H1 (cell line): ENCODE data around the gene MMP28. TPM values are rescaled to one million over a fixed set of nuclear protein-coding genes. Genes with fewer than 3 reads are reported as not detected.

Experiments used
- CTCF ChIA-PET: fragments of 300-600 bp; sonication (Branson Sonifier 250); formaldehyde crosslinking; loops from one replicate; lab custom pipeline; 2021; ENCODE audit not compliant: partially characterized antibody; lab: Charles Lee
- POLR2A ChIA-PET: fragments of 300-600 bp; sonication (Branson Sonifier 250); formaldehyde crosslinking; loops from one replicate; lab custom pipeline; 2021; ENCODE audit warnings: inconsistent platforms; ENCODE audit not compliant: partially characterized antibody; lab: Charles Lee
- DNase-seq, 2 experiments: peaks; one replicate each; pipeline versions ENCODE4 v3.0.0 to v3.0.0-alpha.2; 2010 to 2022; ENCODE audit warnings: low spot score in 2 of 2, low read depth in 1 of 2, mixed read lengths in 1 of 2
- FAIRE-seq: peaks from 2 replicates; lab custom pipeline; 2011; peaks lifted over from hg19 to GRCh38; lab: Jason Lieb, UNC
- H2AFZ ChIP-seq: 2 replicates; pipeline ENCODE4 v1.8.1; 2012; ENCODE audit warnings: low read length, inconsistent platforms
- H2AK5ac ChIP-seq: 2 replicates; pipeline ENCODE4 v1.6.1; 2013; ENCODE audit warnings: low read depth, low read length
- H2BK120ac ChIP-seq: replicated peaks from 2 replicates; pipeline ENCODE3; 2013; ENCODE audit warnings: low read depth, low read length, inconsistent platforms
- H2BK12ac ChIP-seq: 2 replicates; pipeline ENCODE4 v1.6.1; 2013; ENCODE audit warnings: low read depth, low read length
- H2BK15ac ChIP-seq: 2 replicates; pipeline ENCODE4 v1.6.1; 2013; ENCODE audit warnings: low read length
- H2BK20ac ChIP-seq: 2 replicates; pipeline ENCODE4 v1.6.1; 2013; ENCODE audit warnings: low read length
- H2BK5ac ChIP-seq: 2 replicates; pipeline ENCODE4 v1.6.1; 2013; ENCODE audit warnings: low read depth, low read length
- H3K14ac ChIP-seq: 2 replicates; pipeline ENCODE4 v1.6.1; 2013; ENCODE audit warnings: inconsistent platforms; ENCODE audit not compliant: insufficient read length
- H3K18ac ChIP-seq: 2 replicates; pipeline ENCODE4 v1.6.1; 2013; ENCODE audit warnings: low read length; ENCODE audit errors: extremely low read depth
- H3K23ac ChIP-seq: 2 replicates; pipeline ENCODE4 v1.6.1; 2013; ENCODE audit warnings: inconsistent platforms; ENCODE audit not compliant: insufficient read length
- H3K23me2 ChIP-seq: 2 replicates; pipeline ENCODE4 v1.6.1; 2013; ENCODE audit warnings: low read depth, low read length
- H3K27ac ChIP-seq: 2 replicates; pipeline ENCODE4 v1.6.1; 2011; ENCODE audit warnings: low read depth, low read length, inconsistent platforms
- H3K27me3 ChIP-seq, 4 experiments: replicated peaks in 1 of 4; 1 replicate in 1 of 4; 2 replicates in 3 of 4; pipeline versions ENCODE4 v1.6.1 to v1.8.1; 2011 to 2013; ENCODE audit warnings: low read length in 3 of 4, mild to moderate bottlenecking in 3 of 4, inconsistent platforms in 2 of 4, mixed read lengths in 2 of 4, moderate library complexity in 1 of 4; ENCODE audit not compliant: control insufficient read depth in 3 of 4, insufficient read depth in 3 of 4; ENCODE audit errors: extremely low read depth in 1 of 4
- H3K36me3 ChIP-seq, 4 experiments: 2 replicates each; pipeline versions ENCODE4 v1.6.1 to v1.8.1; 2011 to 2013; ENCODE audit warnings: mild to moderate bottlenecking in 4 of 4, low read length in 3 of 4, moderate library complexity in 2 of 4, control low read depth in 1 of 4, inconsistent platforms in 1 of 4; ENCODE audit not compliant: insufficient read depth in 4 of 4, control insufficient read depth in 2 of 4
- H3K4ac ChIP-seq: replicated peaks from 2 replicates; pipeline ENCODE3; 2013; ENCODE audit warnings: low read length, low read depth, mixed read lengths, inconsistent platforms; ENCODE audit not compliant: insufficient read length
- H3K4me1 ChIP-seq, 4 experiments: replicated peaks in 1 of 4; 1 replicate in 1 of 4; 2 replicates in 3 of 4; pipeline versions ENCODE4 v1.6.1 to v1.8.1; 2011 to 2013; ENCODE audit warnings: low read length in 3 of 4, inconsistent platforms in 2 of 4, mixed read lengths in 1 of 4; ENCODE audit not compliant: insufficient read depth in 4 of 4, control insufficient read depth in 3 of 4
- H3K4me2 ChIP-seq, 2 experiments: 2 replicates each; pipeline versions ENCODE4 v1.6.1 to v1.8.1; 2011 to 2013; ENCODE audit warnings: low read depth in 2 of 2, low read length in 2 of 2, control low read depth in 1 of 2, inconsistent platforms in 1 of 2, mild to moderate bottlenecking in 1 of 2; ENCODE audit not compliant: insufficient read depth in 1 of 2
- H3K4me3 ChIP-seq, 4 experiments: fragments of 200-600, 300-600 bp in 1 of 4; sonication (generic), shearing (Covaris generic), sonication (Bioruptor Twin) in 1 of 4; 2 replicates each; pipeline versions ENCODE4 v1.5.1 to v1.8.1; 2011 to 2016; ENCODE audit warnings: low read length in 4 of 4, low read depth in 3 of 4, control low read depth in 2 of 4, inconsistent platforms in 2 of 4, mild to moderate bottlenecking in 2 of 4, mixed read lengths in 1 of 4, moderate library complexity in 1 of 4; ENCODE audit not compliant: insufficient read depth in 2 of 4; ENCODE audit errors: extremely low read depth in 1 of 4
- H3K56ac ChIP-seq: replicated peaks from 2 replicates; pipeline ENCODE3; 2013; ENCODE audit warnings: low read depth, mild to moderate bottlenecking, mixed read lengths, low read length, inconsistent platforms; ENCODE audit not compliant: insufficient read length
- H3K79me1 ChIP-seq: 2 replicates; pipeline ENCODE4 v1.6.1; 2013; ENCODE audit warnings: low read depth, low read length, control low read depth
- H3K79me2 ChIP-seq, 2 experiments: 2 replicates each; pipeline versions ENCODE4 v1.6.1 to v1.8.1; 2012 to 2013; ENCODE audit warnings: low read length in 2 of 2, mild to moderate bottlenecking in 2 of 2, inconsistent platforms in 1 of 2; ENCODE audit not compliant: insufficient read depth in 2 of 2, control insufficient read depth in 1 of 2
- H3K9ac ChIP-seq, 4 experiments: replicated peaks in 1 of 4; 1 replicate in 1 of 4; 2 replicates in 3 of 4; pipeline versions ENCODE4 v1.6.1 to v1.8.1; 2011 to 2013; ENCODE audit warnings: low read depth in 3 of 4, low read length in 3 of 4, control low read depth in 2 of 4, mild to moderate bottlenecking in 2 of 4, moderate library complexity in 2 of 4, inconsistent platforms in 1 of 4; ENCODE audit errors: extremely low read depth in 1 of 4
- H3K9me3 ChIP-seq, 2 experiments: 2 replicates each; pipeline versions ENCODE4 v1.6.1 to v1.8.1; 2012 to 2013; ENCODE audit warnings: mild to moderate bottlenecking in 2 of 2, moderate library complexity in 2 of 2, control low read depth in 1 of 2, inconsistent platforms in 1 of 2, low read depth in 1 of 2, low read length in 1 of 2, mixed read lengths in 1 of 2; ENCODE audit not compliant: insufficient read depth in 2 of 2
- H4K20me1 ChIP-seq, 2 experiments: replicated peaks in 1 of 2; 2 replicates each; pipeline versions ENCODE3 to v1.8.1; 2011 to 2013; ENCODE audit warnings: inconsistent platforms in 2 of 2, low read length in 2 of 2, mild to moderate bottlenecking in 1 of 2; ENCODE audit not compliant: insufficient read depth in 2 of 2, control insufficient read depth in 1 of 2
- H4K5ac ChIP-seq: 2 replicates; pipeline ENCODE4 v1.6.1; 2013; ENCODE audit warnings: low read length, low read depth, mixed read lengths, inconsistent platforms; ENCODE audit not compliant: insufficient read length
- H4K8ac ChIP-seq: 2 replicates; pipeline ENCODE4 v1.8.0; 2013; ENCODE audit warnings: mild to moderate bottlenecking, moderate library complexity, low read length, inconsistent platforms; ENCODE audit not compliant: insufficient read depth; ENCODE audit errors: extremely low read depth
- H4K91ac ChIP-seq: replicated peaks from 2 replicates; pipeline ENCODE3; 2013; ENCODE audit warnings: low read length, mixed read lengths, inconsistent platforms; ENCODE audit not compliant: insufficient read length
- SAP30 ChIP-seq: fragments of 300-600 bp; sonication (generic); IDR thresholded peaks from 2 replicates; pipeline ENCODE4 v1.7.1; 2012; ENCODE audit warnings: low read length, moderate library complexity, mild to moderate bottlenecking, inconsistent platforms; ENCODE audit not compliant: insufficient read depth, insufficient replicate concordance
- WGBS, 2 experiments: shearing (Covaris generic) in 1 of 2; methylation state at CpG; one replicate each; pipeline versions ENCODE4 v1.1.6 to v1.1.7; 2013 to 2015; ENCODE audit warnings: low lambda C conversion rate in 2 of 2, mixed read lengths in 2 of 2, inconsistent platforms in 1 of 2, low coverage in 1 of 2, missing lambda C conversion rate in 1 of 2; ENCODE audit not compliant: insufficient replicate concordance in 2 of 2, insufficient coverage in 1 of 2, insufficient read length in 1 of 2; ENCODE audit errors: extremely low coverage in 1 of 2, missing lambda C conversion rate in 1 of 2; 5-methylcytosine and 5-hydroxymethylcytosine counted together
- polyA plus RNA-seq, 7 experiments: library from polyadenylated mRNA; depleted of rRNA in 3 of 7; stranded (reverse) in 5 of 7; unstranded in 2 of 7; fragments of >200 nt in 5 of 7; fragments of 200-250 nt in 2 of 7; gene quantifications; 1 replicate in 5 of 7; 2 replicates in 1 of 7; 4 replicates in 1 of 7; pipeline versions ENCODE4 v1.2.1 to v1.2.3, GENCODE V29; 2011 to 2013; ENCODE audit warnings: missing spikeins in 2 of 7, mixed read lengths in 2 of 7
- total RNA-seq: library from RNA; stranded (reverse); fragmentation: NEBNext Ultra II Directional; extraction: Animal tissue kit (Norgen Biotek cat#: 25700); gene quantifications from 2 replicates; pipeline ENCODE4 v1.2.1, GENCODE V29; 2021

MMP28 gene
- total and polyA plus RNA-seq, 2 of the 8 experiments (the other 6 are each of a cell fraction or from before 2014, with no cell fraction given) = not detected

GRCh38 chr17:35734396-35734795 lies 61.0 kb downstream of the MMP28 start:
- Histone ChIP-seq H3K4ac (no peak overlapping the region), H3K4me3 (no peak overlapping the region), H3K56ac (no peak overlapping the region), H4K91ac (no peak overlapping the region), H2AFZ (no peak overlapping the region), H4K5ac (no peak overlapping the region), H3K4me2 (no peak overlapping the region), H4K8ac (no peak overlapping the region), H3K23me2 (peaks cover 9% of the 10 kb centered on the region; the same call in 1 of the 2 replicates), H2BK15ac (no peak overlapping the region), H3K4me1 (peaks cover 2 to 21% (median 7%) of the 10 kb centered on the region in 4 experiments; a peak in 6 of 7 replicates), H3K14ac (no peak overlapping the region), H2BK20ac (no peak overlapping the region), H2BK12ac (no peak overlapping the region), H3K27me3 (peaks cover 0 to 16% (median 8%) of the 10 kb centered on the region in 4 experiments; a peak in 5 of 7 replicates), H3K9ac (no peak overlapping the region), H3K79me2 (no peaks in the 10 kb centered on the region), H3K18ac (no peak overlapping the region), H3K36me3 (no peaks in the 10 kb centered on the region), H3K23ac (no peak overlapping the region), H2BK120ac (no peak overlapping the region), H3K27ac (no peak overlapping the region), H4K20me1 (peaks cover 5 to 17% of the 10 kb centered on the region in 2 experiments), H2BK5ac (no peak overlapping the region), H3K79me1 (peaks cover 2% of the 10 kb centered on the region; the same call in 1 of the 2 replicates), H3K9me3 (no peaks in the 10 kb centered on the region), H2AK5ac (no peak overlapping the region)
- 90% methylated on average over 7 of the region's 7 CpGs; no CpG with 5 or more reads in 1 of the 2 experiments for WGBS, 2 experiments
- no peak for DNase-seq
- ChIA-PET CTCF (interaction anchor here (2.6 to 9.8 kb wide), 2 partner anchors 29 to 122 kb away, joined by 12 to 45 read pairs; no protein-coding TSS in a partner anchor), POLR2A (interaction anchor here (1.3 to 3.7 kb wide), 3 partner anchors 9 to 74 kb away, joined by 3 to 16 read pairs (median 4); partner anchors contain the start of gene TAF15)
- FAIRE-seq = no peak
- no peak for TF ChIP-seq SAP30
